PC-3 (cell line): ENCODE data around the gene CACNA1A. TPM values are rescaled to one million over a fixed set of nuclear protein-coding genes. Genes with fewer than 3 reads are reported as not detected.
"Not testable (repeated sequence)": the region's sequence is repeated elsewhere in the genome, so short reads cannot be mapped to it uniquely, and the experiment has no call there.

Experiments
- ATAC-seq: fragments of 200-7000 bp; cut with Tn5 transposase; 2 replicates; pipeline ENCODE4 v1.9.1; 2020; ENCODE audit warnings: mild to moderate bottlenecking, moderate library complexity
- BruUV-seq: library from RNA; stranded (reverse); fragments of 400-500 nt; replicated peaks from 2 replicates; lab custom pipeline; 2021; lab: Mats Ljungman, UMichigan
- CTCF ChIA-PET: fragments of 300-600 bp; sonication (Branson Sonifier 250); formaldehyde crosslinking; loops from one replicate; lab custom pipeline; 2022; ENCODE audit warnings: antibody characterized with exemption; lab: Charles Lee
- POLR2A ChIA-PET: fragments of 300-600 bp; sonication (Branson Sonifier 250); formaldehyde crosslinking; loops from one replicate; lab custom pipeline; 2022; ENCODE audit warnings: antibody characterized with exemption; ENCODE audit not compliant: unreplicated experiment; lab: Charles Lee
- DNase-seq: peaks from one replicate; pipeline ENCODE4 v3.0.0-alpha.2; 2015
- H2AFZ ChIP-seq: fragments of 300-600 bp; sonication (generic); 2 replicates; pipeline ENCODE4 v1.6.0; 2016; ENCODE audit warnings: antibody characterized with exemption, low read length
- H3F3A ChIP-seq: fragments of 300-600 bp; sonication (generic); one replicate; pipeline ENCODE4 v1.6.0; 2017; ENCODE audit warnings: antibody characterized with exemption, low read length, control low read depth, mild to moderate bottlenecking; ENCODE audit not compliant: unreplicated experiment
- H3K27ac ChIP-seq: fragments of 300-600 bp; sonication (generic); 2 replicates; pipeline ENCODE4 v1.5.1; 2016; ENCODE audit warnings: mild to moderate bottlenecking, low read length
- H3K27me3 ChIP-seq: fragments of 300-600 bp; sonication (generic); 2 replicates; pipeline ENCODE4 v1.6.1; 2016; ENCODE audit warnings: low read length, mixed read lengths
- H3K36me3 ChIP-seq: fragments of 300-600 bp; sonication (generic); 2 replicates; pipeline ENCODE4 v1.6.1; 2016; ENCODE audit warnings: low read depth, mixed run types, low read length, mixed read lengths
- H3K4me1 ChIP-seq: fragments of 300-600 bp; sonication (generic); 2 replicates; pipeline ENCODE4 v1.5.1; 2016; ENCODE audit warnings: low read length; ENCODE audit not compliant: insufficient read depth
- H3K4me2 ChIP-seq: fragments of 300-600 bp; sonication (generic); 2 replicates; pipeline ENCODE4 v1.6.0; 2016; ENCODE audit warnings: low read length
- H3K4me3 ChIP-seq: fragments of 300-600 bp; sonication (generic); 2 replicates; pipeline ENCODE4 v1.5.1; 2016; ENCODE audit warnings: mild to moderate bottlenecking, low read length, mixed read lengths
- H3K79me2 ChIP-seq: fragments of 300-600 bp; sonication (generic); 2 replicates; pipeline ENCODE4 v1.6.1; 2017; ENCODE audit warnings: low read length, mixed read lengths
- H3K9ac ChIP-seq: fragments of 300-600 bp; sonication (generic); 2 replicates; pipeline ENCODE4 v1.6.0; 2016; ENCODE audit warnings: mild to moderate bottlenecking, low read length
- H3K9me2 ChIP-seq: fragments of 300-600 bp; sonication (generic); replicated peaks from 2 replicates; pipeline ENCODE4 v1.6.1; 2016; ENCODE audit warnings: mixed run types, low read length, mixed read lengths
- H3K9me3 ChIP-seq: fragments of 300-600 bp; sonication (generic); 2 replicates; pipeline ENCODE4 v1.6.1; 2016; ENCODE audit warnings: low read length, mixed read lengths
- H4K20me1 ChIP-seq: fragments of 300-600 bp; sonication (generic); 2 replicates; pipeline ENCODE4 v1.6.1; 2016; ENCODE audit warnings: low read length, mixed read lengths
- EZH2 ChIP-seq: fragments of 300-600 bp; sonication (generic); IDR thresholded peaks from one replicate; pipeline ENCODE4 v1.6.1; 2017; ENCODE audit warnings: antibody characterized with exemption, mild to moderate bottlenecking, low read length; ENCODE audit not compliant: unreplicated experiment
- EZH2phosphoT487 ChIP-seq: fragments of 300-600 bp; sonication (generic); IDR thresholded peaks from 2 replicates; pipeline ENCODE4 v1.6.1; 2018; ENCODE audit warnings: mild to moderate bottlenecking, antibody characterized with exemption, low read length, borderline replicate concordance
- intact Hi-C: fragments of 100-400 bp; cut with micrococcal nuclease; formaldehyde crosslinking; loops from 2 replicates; pipeline ENCODE4 v1.9.0; 2023
- total RNA-seq: library from RNA; depleted of rRNA; stranded (reverse); fragments of >200 nt; gene quantifications from 2 replicates; pipeline ENCODE4 v1.2.3, GENCODE V29; 2014
- TF ChIP-seq, protein P1 (sequence below): fragments of 300-600 bp; sonication (generic); conservative IDR thresholded peaks from 2 replicates; pipeline ENCODE4 v1.5.1; 2017; ENCODE audit warnings: antibody characterized with exemption, low read depth, mild to moderate bottlenecking, low read length

The CACNA1A gene
- total RNA-seq, 1 experiment from 2014 or later, result 0.62 TPM

- H3K79me2 ChIP-seq, result no peaks in the 10 kb centered on the region
- no peak overlapping the region for H3K4me2 ChIP-seq
- H3F3A ChIP-seq, result no peaks in the 10 kb centered on the region
- ChIA-PET CTCF (no interaction called here), POLR2A (no interaction called here)
- H3K27ac ChIP-seq, result no peak overlapping the region
- H3K9ac ChIP-seq, result no peak overlapping the region
- intact Hi-C loops, result no loop called here
- H3K9me3 ChIP-seq, result no peaks in the 10 kb centered on the region
- no peak overlapping the region for H2AFZ ChIP-seq
- no peak overlapping the region for H3K4me3 ChIP-seq
- DNase-seq, result no peak
- H4K20me1 ChIP-seq, result no peaks in the 10 kb centered on the region
- no peaks in the 10 kb centered on the region for H3K4me1 ChIP-seq
- TF ChIP-seq EZH2phosphoT487, result no peak
- TF ChIP-seq, protein P1, sequence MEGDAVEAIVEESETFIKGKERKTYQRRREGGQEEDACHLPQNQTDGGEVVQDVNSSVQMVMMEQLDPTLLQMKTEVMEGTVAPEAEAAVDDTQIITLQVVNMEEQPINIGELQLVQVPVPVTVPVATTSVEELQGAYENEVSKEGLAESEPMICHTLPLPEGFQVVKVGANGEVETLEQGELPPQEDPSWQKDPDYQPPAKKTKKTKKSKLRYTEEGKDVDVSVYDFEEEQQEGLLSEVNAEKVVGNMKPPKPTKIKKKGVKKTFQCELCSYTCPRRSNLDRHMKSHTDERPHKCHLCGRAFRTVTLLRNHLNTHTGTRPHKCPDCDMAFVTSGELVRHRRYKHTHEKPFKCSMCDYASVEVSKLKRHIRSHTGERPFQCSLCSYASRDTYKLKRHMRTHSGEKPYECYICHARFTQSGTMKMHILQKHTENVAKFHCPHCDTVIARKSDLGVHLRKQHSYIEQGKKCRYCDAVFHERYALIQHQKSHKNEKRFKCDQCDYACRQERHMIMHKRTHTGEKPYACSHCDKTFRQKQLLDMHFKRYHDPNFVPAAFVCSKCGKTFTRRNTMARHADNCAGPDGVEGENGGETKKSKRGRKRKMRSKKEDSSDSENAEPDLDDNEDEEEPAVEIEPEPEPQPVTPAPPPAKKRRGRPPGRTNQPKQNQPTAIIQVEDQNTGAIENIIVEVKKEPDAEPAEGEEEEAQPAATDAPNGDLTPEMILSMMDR, result no peak
- no peak for TF ChIP-seq EZH2
- no TSS peak for BruUV-seq
- no peaks in the 10 kb centered on the region for H3K36me3 ChIP-seq
- H3K27me3 ChIP-seq, result no peaks in the 10 kb centered on the region
- H3K9me2 ChIP-seq, result no peaks in the 10 kb centered on the region
- ATAC-seq, result no peak
These were observed 298.9 kb downstream of the CACNA1A start for GRCh38 chr19:13207237-13207845.

- Histone ChIP-seq H3K9ac (no peak overlapping the region), H3K9me3 (no peaks in the 10 kb centered on the region), H3K27me3 (no peaks in the 10 kb centered on the region), H4K20me1 (no peaks in the 10 kb centered on the region), H3K4me3 (no peak overlapping the region), H3K36me3 (no peaks in the 10 kb centered on the region), H3F3A (no peaks in the 10 kb centered on the region), H3K79me2 (no peaks in the 10 kb centered on the region), H3K4me1 (no peaks in the 10 kb centered on the region), H3K9me2 (no peaks in the 10 kb centered on the region), H3K4me2 (no peak overlapping the region), H3K27ac (no peak overlapping the region), H2AFZ (no peak overlapping the region)
- BruUV-seq, result no TSS peak
- intact Hi-C loops, result no loop called here
- DNase-seq (no peak), ATAC-seq (no peak)
- ChIA-PET POLR2A (no interaction called here), CTCF (no interaction called here)
- TF ChIP-seq EZH2 (no peak), EZH2phosphoT487 (no peak)
- TF ChIP-seq, protein P1, result no peak
These were observed 299.7 kb downstream of the CACNA1A start for GRCh38 chr19:13206587-13206986.

DNA sequence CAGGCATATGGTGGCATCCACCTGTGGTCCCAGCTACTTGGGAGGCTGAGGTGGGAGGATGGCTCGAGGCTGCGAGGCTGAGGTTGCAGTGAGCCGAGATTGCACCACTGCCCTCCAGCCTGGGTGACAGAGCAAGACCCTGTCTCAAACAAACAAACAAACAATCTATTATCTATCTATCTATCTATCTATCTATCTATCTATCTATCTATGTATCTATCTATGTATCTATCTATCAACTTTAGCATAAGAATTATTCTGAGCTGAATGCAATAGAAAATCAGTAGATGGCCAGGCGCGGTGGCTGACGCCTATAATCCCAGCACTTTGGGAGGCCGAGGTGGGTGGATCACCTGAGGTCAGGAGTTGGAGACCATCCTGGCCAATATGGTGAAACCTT, 304.2 kb downstream of the CACNA1A start:
- H3K79me2 ChIP-seq, DNase-seq, intact Hi-C loops, H3K4me3 ChIP-seq, ATAC-seq, H3K4me2 ChIP-seq, CTCF ChIA-PET, H3F3A ChIP-seq, H3K27me3 ChIP-seq, H3K36me3 ChIP-seq, H3K4me1 ChIP-seq, H2AFZ ChIP-seq, H3K9ac ChIP-seq, H3K9me2 ChIP-seq, POLR2A ChIA-PET, BruUV-seq, H3K27ac ChIP-seq, H3K9me3 ChIP-seq, H4K20me1 ChIP-seq: not testable (repeated sequence)
